CD4-positive, alpha-beta T cell treated with Interferon gamma for 1 hour (primary cell): Measurements from ENCODE around the gene PEX13.
"Not testable (repeated sequence)": the region's sequence is repeated elsewhere in the genome, so short reads cannot be mapped to it uniquely, and the experiment has no call there.

Experiments
- DNase-seq: peaks from one replicate; pipeline ENCODE4 v3.0.0-alpha.2; 2020

The PEX13 gene

DNA sequence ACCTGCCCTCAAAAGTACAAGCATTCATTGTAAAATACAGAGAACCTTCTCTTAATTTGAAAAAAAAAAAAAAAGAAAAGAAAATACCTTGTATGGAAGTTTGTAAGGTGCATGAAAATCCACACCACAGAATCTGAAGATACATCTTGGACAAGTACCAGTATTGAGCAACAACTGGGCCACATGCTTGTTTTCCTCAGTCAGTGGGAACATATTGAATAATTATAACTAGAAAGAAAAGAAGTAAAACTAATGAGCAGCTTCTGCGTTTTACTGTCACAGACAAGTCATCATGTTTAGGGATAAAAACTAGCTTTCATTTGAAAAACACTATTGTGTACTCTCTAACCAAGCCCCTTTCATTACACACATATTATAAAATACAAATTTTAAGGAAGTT is 5.8 kb upstream of the PEX13 start:
- no peak for DNase-seq

DNA sequence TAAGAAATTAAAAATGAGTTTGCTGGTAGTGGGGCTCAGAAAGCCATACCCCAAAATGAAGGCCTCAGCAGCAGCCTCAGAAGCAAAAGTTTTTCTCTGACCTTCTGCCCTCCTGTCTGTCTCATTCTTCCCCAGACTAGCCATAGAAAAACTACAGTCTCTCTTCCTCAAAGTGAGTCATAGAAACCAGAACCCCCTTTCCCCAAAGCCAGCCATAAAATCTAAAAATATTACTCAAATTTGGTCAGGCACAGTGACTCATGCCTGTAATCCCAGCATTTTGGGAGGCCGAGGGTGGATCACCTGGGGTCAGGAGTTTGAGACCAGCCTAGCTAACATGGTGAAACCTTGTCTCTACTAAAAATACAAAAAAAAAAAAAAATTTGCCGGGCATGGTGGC is 5.2 kb upstream of the PEX13 start:
- DNase-seq: peak; percentile 14

DNA sequence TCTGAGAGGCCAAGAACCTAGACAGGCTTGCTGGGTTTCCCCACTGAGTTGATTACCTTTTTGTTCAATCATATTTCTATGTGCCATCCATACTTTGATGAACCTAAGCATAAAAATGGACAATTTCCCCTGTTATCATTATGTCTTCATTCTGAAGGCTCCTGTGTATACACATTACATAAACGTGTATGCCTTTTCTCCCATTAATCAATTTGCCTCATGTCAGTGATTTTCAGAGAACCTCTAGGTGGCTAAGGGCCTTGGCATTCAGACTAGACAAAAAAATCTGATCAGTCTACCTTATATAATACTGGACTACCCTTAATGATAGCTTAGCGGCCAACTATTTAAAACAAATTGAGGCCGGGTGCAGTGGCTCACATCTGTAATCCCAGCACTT is 4.1 kb upstream of the PEX13 start:
- no peak for DNase-seq

DNA sequence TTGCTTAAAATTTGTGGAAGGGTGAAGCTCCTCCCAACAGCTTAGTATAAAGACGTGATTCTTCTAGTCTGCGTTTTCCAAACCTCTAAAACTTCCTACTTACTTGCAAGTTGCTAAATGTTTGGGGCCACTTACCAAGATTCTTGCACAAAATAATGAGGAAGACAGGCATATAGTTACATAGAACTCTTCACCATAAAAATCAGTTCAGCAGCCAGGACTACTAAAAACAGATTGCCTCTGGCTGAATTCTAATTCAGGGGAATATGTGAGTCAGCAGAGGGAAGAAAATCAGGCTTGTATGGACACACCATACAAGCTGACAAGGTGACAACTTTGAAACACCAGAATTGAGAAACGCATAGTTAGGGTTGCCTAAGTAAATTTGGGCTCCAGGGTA is 2.8 kb upstream of the PEX13 start:
- no peak for DNase-seq

DNA sequence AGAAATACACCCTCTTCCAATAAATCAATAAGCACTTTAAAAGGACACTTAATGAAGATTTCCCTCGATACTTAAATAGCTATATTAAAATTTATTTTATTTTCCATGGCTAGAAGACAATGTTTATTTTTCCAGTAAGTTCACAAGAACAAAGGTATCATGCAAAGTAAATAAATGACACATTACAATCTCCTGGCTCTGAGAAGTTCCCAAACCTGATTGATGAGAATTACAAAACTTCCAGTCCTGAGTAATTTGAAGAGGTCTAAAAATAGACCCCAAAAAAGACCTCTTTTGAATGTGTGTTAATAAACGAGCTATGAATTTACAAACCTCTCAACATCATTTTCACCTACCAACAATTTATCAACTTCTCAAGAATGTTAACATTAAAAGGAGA is 1.5 kb upstream of the PEX13 start:
- DNase-seq: no peak

DNA sequence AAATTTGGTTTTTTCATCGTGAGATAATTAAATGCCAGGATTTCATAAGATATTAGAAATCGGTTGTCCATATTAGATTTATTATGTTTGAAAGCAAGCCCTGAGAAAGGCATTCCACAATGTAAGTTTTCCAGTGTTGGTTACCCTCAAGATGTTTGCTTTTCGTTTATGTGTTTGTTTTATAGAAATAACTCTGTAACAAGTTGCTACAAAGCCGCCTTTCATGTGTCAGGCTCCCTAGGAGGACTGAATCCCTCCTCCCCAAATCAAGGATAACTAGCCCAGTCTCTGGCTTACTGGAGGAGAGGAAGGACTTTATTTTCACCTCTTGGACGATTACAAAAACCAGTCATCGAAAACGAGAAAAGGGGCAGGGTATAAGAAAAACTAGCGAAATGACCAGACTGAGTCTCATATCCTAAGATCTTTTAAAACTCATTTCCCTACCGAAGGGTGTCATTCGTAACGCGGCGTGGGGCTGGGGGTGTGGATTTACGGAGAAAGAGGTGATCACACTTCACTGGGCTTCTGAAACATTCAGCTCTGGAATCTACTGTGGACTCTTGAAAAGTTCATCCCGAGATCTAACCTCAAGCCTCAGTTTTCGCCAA is 1.0 kb upstream of the PEX13 start:
- no peak for DNase-seq

DNA sequence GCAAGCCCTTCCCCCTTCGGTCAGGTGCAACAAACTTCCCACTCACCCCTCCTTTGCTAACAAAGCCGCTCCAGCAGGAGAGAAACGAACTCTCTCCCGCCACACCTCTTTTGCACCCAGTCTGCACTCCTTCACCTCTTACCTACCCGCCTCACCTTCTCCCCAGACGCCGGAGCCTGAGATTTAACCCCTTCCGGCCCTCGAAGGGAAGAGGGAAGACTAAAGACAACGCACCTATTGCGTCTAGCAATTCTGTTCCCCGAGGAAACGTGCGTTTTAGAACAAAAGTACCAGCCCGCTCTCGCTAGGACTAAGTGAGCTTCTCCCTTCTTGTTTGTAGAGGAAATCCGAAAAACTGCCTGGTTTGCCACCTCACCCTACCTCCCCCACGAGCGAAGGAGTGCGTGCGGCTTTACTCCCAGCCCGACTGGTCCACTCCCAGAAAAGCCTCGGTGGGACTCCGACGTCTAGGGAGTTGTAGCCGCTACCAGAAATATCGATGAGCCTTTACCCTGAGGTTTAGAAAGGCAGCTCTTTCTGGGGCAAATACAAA is 441 bp upstream of the PEX13 start:
- peak; percentile 45 for DNase-seq

DNA sequence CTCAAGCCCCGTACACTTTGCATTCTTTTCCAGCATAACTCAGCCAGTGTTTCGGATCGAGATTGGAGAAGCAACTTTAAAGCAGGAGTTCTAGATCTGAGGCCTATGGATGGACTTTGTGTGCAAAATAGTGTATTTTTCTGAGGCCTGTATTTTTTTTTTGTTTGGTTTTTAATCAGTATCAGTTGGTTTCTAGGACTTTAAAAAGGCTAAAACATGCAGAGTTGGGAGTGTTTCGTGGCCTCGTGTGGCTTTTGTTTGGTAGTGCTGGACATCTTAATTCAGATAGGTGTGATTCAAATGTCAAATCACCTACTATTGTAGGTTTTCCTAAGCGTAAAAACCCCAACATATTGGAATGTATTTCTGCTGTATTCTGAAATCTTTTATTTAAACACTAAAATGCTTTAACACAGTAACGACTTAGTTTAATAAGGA is 817 bp downstream of the PEX13 start:
- no peak for DNase-seq

DNA sequence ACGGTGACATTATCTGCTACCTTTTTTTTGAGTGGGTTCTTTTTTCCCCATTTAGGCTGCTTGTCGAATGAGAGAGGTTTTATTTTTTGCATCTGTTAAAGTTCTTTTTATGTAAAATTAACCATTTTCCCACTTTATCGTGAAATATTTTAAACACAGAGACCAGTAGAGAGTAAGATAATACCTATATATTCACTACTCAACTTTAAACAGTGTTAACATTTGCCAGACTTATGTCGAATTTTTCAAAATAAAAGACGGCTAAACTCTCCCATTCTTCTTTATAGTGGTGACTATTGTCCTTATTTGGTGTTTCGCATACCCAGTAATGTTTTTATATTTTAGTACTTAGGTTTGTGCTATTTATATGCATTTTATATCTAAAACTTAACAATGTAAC is 1.3 kb downstream of the PEX13 start:
- DNase-seq: no peak

DNA sequence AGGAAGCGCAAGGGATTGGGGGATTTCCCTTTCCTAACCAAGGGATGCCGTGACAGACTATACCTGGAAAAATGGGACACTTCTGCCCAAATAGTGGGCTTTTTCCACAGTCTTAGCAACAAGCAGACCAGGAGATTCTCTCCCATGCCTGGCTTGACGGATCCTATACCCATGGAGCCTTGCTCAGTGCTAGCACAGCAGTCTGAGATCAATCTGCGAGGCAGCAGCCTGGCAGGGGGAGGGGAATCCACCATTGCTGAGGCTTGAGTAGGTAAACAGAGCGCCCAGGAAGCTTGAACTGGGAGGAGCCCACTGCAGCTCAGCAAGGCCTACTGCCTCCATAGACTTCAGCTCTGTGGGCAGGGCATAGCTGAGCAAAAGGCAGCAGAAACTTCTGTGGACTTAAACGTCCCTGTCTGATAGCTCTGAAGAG is 3.7 kb downstream of the PEX13 start:
- no peak for DNase-seq

DNA sequence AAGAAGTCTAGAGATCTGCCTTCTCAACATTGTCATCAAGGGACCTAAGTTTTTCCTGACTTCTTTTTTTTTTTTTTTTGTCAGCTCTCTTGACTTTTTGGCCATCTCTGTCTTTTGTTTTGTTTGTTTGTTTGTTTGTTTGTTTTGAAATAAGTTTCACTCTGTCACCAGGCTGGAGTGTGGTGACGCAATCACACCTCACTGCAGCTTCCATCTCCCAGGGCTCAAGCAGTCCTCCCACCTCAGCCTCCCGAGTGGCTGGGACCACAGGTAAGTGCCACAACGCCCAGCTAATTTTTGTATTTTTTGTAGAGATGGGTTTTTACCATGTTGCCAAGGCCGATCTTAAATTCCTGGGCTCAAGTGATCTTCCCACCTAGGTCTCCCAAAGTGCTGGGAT is 6.2 kb downstream of the PEX13 start:
- DNase-seq: no peak

DNA sequence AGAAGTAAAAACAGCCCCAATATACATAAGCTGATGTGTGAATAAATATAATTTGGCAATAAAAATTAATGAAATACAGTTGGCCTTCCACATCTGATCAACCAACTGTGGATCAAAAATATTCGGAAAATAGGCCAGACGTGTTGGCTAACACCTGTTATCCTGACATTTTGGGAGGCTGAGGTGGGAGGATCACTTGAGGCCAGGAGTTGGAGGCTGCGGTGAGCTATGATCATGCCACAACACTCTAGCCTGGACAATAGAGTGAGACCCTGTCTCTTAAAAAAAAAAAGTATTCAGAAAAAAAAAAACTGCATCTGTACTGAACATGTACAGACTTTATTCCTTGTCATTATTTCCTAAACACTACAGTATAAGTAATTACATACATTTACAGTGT is 12.0 kb downstream of the PEX13 start:
- no peak for DNase-seq

DNA sequence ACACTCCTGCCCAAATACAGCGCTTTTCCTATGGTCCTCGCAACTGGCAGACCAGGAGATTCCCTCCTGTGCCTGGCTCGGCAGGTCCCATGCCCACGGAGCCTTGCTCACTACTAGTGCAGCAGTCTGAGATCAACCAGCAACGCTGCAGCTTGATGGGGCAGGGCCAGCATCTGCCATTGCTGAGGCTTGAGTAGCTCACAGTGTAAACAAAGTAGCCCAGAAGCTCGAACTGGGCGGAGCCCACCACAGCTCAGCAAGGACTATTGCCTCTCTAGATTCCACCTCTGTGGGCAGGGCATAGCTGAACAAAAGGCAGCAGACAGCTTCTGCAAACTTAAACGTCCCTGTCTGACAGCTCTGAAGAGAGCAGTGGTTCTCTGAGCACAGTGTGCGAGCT is 17.1 kb downstream of the PEX13 start:
- DNase-seq: not testable (repeated sequence)

DNA sequence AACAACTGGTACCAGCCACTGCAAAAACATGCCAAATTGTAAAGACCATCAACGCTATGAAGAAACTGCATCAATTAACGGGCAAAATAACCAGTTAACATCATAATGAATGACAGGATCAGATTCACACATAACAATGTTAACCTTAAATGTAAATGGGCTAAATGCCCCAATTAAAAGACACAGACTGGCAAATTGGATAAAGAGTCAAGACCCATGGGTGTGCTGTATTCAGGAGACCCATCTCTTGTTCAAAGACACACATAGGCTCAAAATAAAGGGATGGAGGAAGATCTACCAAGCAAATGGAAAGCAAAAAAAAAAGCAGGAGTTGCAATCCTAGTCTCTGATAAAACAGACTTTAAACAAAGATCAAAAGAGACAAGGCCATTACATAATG is 19.1 kb downstream of the PEX13 start:
- not testable (repeated sequence) for DNase-seq

DNA sequence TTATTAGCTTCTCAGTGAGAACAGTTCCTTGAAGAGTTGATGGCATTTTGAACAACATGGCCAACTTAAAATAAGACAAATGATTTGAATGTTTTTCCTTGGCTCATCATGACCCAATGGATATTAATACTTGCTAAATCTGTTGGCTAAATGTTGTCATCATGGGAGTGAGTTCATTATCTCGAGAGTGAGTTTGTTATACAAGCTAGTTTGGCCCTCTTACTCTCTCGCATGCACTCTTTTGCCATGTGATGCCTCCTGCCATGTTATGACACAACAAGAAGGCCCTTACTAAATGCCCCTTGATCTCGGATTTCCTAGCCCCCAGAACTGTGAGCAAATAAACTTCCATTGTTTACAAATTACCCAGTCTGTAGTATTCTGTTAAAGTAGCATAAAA is 25.3 kb downstream of the PEX13 start:
- DNase-seq: no peak

DNA sequence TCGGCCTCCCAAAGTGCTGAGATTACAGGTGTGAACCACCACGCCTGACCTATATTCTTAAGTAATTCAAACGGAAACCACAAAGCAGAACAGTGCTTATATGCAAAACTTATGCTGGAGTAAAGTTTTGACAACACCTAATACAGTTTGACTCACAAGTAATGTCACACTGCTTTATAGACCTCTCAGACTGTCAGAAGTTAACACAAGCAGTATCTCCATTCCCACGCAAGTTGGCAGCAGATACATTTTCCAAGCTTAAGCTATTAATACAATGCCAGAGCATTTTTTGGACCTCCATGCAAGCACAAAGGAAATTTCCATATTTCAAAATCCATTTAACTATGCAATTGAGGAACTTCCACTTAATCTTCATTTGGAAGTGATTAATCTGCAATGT is 27.1 kb downstream of the PEX13 start:
- DNase-seq: no peak

DNA sequence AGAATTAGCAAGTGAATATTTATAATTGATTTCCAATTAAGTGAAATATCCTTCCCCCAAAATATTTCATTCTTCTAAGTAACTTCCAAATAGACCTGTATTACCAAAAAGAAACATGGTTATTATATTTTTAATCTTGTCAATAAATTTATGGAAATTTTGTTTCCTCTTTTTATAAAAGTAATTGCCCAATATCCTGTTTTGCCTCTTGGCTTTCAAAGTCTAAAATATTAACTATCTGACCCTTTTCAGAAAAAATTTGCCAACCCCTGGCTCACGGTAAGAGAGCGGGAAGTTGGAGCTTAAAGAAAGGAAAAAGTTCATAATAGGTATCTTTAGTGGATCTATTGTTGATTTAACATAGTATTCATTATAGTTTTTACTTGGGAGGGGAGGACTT is 27.7 kb downstream of the PEX13 start:
- no peak for DNase-seq

DNA sequence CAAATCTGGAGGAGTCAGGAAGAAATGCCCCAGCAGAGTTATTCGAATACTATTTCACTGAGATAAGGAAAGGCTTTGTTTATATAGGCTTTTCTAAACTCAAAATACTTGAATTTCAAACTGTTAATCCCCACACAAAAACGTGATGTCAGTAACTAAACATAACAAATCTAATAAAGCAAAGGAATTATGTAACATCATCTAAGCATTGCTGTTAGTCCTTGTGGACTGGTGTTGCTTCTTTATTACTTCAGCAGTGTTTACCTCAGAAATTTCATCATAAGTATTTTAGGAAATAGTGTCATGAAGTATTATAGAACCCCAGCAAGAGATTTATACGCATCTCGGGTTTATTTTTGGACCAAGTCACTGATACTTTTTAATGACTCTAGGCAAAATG is 28.5 kb downstream of the PEX13 start:
- DNase-seq: no peak

DNA sequence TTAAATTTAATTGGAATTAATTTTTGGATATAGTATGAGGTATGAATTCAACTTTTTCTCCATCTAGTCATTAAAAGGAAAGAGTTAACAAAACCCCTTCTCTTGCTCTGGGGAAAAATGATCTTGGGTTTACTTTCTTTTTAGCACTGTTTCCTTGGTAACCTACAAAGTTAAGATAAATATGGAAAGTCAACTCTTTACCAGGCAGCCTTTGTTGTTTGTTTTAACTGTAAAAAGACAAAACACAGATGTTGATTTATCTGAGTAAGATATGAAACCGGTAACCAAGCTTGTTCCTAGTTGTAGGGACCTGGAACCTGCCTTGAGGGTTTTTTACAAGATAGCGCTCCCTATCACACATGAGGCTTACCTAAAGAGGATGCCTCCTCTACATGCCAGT is 38.0 kb downstream of the PEX13 start:
- no peak for DNase-seq

DNA sequence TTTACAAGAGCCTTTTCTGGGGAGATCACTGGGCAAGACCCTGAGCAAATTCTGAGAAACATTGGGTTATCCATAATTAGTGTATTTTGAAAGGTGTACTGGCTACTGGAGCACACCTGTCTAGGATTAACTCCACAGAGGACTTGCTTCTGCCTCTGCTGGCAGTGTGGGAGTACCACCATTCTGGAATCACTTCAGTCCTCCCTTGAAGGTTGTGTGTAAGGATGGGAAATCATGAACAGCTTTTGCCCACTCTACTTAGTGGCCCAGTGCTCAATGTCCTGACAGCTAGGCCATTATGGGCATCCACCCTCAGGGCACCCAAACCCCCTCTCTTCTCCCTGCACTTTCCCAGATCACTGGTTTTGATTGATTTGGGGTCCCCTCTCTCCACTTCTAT is 40.0 kb downstream of the PEX13 start:
- DNase-seq: no peak

DNA sequence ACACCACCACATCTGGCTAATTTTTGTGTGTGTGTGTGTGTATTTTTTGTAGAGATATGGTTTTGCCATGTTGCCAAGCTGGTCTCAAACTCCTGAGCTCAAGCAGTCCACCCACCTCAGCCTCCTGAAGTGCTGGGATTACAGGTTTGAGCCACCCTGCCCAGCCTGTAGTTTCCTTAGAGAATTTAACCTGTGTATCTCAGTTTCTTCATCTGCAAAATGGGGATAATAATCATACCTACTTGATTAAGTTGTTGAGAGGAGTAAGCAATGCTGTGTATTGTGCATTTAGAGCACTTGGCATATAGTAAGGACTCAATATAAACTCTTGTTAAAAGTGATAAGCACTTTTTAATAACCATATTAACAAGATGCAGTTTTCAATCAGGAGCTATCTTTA is 41.9 kb downstream of the PEX13 start:
- DNase-seq: no peak

DNA sequence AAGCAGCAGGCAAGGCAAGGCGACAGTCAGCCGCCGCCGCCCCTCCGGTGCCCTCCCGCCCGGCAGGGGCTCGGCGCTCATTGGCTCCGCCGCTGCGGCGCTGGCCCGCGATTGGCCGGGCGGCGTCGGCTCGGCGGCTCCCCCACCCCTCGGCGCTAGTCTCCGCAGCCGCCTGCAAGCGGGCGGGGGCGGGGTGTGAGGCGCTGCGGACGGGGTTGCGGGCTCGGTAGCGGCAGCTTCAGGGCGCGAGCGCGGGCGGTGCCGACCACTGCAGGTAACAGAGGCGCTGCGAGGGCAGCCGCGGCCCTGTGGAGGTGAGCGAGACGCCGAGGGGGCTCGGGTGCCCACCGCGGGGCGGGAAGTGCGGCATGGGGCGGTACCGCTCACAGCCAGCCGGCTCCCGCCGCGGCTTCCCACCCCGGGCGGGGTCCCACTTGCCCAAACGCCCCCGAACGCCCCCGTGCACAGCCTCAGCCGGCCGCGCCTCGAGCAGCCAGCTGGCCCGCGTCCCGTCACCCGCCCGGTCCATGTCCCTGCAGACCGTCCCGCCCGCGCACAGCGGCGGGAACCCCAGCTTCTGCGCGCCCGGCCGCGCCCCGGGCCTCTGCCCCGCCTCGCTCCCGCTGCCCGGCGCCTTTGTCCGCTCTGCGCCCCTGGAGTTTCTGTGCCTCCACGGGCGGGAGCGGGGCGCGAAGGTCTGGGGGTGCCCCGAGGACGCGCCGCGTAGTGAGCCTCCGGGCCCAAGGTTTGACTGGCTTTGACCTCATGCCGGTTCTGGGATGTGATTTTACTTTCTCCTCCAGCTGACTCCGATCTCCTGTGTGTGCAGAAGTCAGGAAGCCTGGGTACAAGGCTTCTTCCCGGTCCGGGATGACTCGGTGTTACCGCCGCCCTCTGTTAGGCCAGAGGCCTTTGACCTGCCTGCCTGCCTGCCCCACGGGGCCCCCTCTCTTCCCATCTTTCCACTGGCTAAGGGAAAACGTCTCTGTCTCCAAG is 48.5 kb downstream of the PEX13 start, which contains the start of gene SANBR:
SANBR (plus strand) TSS at position 158 of the 996 bp plus-strand sequence. CDS start 4,480 bp downstream, outside the sequence.
- peak; percentile 82 for DNase-seq

DNA sequence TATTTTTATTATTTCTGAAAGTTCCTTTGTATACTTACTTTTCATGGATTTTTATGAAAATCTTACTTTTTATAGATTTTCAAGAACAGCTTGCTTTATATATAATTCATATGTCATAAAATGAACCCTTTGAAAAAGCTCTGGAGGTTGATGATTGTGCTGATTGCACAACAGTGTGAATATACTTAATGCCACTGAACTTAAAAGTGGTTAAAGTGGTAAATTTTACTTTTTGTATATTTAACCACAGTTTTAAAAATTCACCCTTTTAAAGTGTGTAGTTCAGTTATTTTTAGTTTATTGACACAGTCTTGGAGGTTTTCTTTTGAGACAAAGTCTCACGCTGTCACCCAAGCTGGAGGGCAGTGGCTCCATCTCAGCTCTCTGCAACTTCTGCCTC is 56.6 kb downstream of the PEX13 start:
- DNase-seq: no peak

DNA sequence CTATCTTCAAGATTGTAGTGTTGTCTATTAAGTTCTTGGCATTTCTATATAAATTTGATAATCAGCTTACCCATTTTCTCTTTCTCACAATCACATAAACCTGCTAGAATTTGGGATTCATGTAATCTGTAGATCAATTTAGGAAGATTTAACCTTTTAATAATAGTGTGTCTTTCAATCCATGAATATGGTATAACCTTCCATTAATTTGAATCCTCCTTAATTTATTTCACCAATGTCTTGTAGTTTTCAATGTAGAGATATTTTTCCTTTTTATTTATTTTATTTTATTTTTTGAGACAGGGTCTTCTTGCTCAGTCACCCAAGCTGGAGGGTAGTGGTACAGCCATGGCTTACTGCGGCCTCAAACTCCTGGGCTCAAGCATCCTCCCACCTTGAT is 68.4 kb downstream of the PEX13 start:
- no peak for DNase-seq
